ENCODE data around the gene MLLT11.

MLLT11 gene, protein sequence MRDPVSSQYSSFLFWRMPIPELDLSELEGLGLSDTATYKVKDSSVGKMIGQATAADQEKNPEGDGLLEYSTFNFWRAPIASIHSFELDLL

DNA sequence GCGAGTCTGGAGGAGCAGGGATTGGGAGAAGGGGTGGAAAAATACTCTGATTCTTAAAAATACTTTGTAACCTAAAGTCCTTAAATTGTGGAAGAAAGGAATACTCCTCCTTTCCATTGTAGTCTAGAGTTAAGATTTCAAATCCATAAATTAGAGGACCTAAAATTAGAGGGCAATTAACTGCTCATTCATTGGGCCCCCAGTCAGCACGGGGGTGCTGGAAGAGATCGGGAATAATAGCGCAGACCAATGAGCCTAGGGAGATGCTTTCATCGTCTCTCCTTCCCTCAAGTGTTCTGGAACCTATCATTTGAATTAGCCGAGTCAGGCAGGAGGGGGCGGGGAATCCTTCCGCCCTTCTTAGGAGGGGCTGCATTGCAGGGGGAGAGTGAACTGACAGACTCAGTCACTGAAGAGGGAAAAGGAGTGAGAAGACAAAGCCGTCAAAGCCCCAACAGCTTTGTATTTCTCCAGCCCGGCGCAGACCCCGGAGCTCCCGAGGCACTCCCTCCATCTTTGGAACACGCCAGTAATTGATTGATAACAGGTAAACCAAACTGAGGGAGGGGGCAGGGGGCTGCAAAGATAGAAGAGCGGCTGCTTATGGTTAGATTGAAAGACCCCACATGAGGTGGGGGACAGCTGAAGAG is at the start of gene MLLT11:
TSS of gene MLLT11 (plus strand) at position 391 of the 650 bp plus-strand sequence. CDS start 6,828 bp downstream, outside the sequence.
- peak; percentile 15 for DNase-seq

DNA sequence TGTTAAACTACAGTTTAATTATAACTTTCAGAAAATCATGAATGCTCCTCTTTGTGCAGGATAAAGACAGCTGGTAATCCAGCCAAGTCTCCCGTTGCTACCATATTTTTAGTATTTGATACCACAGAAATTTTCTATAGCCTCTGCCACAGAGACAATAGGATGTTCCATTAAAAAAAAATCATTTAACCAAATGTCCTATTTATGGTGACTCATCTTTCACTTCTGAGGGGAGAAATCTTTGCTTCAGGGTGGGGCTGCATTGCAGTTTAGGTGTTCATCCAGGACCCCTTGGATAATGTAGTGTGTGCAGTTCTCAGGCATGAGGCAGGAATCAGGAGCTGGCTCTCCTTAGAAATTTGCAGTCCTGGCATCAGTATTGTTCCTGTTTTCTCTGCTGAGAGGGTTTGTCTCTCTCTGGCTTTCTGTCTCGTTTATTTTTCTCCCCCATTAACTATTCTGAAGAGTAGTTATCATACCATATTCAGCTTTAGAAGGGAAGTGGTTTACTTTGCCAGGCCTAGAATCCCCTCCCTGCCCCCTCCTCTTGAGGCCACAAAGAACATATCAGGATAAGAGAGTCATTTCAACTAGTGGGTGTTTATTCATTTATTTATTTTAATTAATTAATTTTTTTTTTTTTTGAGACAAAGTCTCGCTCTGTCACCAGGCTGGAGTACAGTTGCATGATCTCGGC is 48.9 kb upstream of the MLLT11 start:
- DNase-seq, result no peak

DNA sequence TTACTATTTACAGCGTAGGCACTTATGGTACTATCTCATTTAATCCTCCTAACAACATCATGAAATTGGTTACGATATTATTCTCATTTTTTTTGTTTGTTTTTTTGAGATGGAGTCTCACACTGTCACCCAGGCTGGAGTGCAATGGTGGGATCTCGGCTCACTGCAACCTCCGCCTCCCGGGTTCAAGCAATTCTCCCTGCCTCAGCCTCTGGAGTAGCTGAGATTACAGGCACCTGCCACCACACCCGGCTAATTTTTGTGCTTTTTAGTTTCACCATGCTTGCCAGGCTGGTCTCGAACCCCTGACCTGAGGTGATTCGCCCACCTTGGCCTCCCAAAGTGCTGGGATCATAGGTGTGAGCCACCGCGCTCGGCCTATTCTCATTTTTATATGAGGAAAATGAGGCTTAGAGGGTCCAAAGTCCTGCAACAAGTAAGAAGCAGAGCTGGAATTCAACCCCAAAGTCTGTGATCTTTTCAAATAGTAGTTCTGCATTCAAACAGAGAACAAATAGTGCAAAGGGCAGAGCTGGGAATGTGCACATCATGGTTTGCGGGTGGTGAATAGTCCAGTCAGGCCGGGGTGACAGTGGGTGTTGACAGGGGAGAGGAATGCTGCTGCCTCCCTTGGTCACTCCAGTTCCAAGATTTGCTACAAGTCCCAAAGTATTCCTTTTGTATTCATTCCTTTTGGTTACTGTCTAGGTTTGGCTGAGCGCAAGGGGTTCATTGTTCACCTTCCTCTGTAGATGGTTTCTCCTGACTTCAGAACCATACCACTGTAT is 47.3 kb upstream of the MLLT11 start:
- DNase-seq, result no peak

DNA sequence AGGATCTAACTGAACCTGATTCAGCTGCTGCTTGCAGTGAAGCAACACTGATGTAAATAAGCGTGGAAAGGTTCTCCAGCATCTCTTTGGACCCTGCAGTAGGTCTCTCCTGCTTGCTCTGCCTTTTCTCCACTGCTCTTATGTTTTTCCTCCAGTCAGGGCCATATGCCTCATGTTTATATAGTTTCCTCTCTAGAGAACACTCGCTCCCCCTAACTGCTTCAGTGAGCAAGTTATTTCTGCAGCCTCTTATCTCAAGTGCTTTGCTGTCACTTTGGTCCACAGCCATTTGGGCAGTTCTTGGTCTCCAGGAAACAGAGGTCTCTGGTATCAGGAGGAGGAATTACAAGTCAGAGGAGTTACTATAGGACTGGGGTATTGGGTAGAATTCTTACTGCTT is 46.7 kb upstream of the MLLT11 start:
- DNase-seq, result no peak

DNA sequence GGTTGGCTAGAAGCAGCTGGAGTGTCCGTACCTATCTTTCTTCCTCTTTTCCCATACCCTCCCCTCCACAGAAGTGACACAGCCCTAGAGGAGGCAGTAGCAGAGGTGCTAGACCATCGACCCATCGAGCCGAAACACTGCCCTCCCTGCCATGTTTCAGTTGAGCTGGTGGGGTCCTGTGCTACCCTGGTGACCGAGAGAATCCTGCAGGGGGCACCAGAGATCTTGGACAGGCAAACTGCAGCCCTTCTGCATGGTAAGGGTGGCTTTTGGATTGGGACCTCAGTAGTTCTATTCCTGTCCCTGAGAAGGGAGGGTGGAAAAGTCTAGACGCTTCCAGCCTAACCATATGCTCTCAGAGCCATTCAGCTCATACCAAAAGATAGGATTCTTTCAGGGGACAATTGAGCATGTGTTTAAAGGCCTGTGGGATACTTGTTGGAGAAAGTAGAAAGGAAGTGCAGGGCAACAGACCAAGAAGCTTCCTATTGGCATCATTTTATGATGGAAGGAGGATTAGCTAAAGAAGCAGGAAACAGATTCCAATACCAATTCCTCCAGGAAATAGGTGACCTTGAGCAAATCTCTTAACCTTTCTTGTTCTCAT is 35.6 kb upstream of the MLLT11 start:
- DNase-seq, result peak; percentile 87

DNA sequence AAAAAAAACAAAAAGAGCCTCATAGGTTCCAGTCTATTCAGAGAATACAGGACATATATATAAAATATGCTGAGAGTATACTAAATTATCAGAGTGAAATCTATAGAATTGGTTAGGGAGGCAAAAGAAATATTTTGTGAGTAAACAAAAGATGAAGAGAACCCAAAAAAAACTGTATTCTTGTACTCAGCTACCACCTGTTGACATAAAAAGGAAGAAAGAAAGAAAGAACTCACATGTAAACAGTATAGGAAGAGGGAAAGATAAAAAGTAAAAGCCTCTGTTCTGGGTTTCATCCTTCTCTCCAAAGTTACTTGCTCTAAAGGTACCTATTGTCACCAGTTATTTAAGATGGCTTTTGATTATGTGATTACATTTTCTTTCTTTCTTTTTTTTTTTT is 33.7 kb upstream of the MLLT11 start:
- DNase-seq, result no peak

DNA sequence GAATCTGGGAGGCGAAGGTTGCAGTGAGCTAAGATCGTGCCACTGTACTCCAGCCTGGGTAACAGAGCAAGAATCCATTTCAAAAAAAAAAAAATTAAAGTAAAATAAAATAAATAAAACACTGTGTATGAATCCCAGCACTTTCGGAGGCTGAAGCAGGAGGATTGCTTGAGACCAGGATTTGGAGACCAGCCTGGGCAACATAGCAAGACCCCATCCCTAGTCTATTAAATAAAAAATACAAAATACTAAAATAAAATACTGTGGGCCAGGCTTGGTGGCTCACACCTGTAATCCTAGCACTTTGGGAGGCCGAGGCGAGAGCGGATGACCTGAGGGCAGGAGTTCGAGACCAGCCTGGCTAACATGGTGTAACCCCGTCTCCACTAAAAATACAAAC is 28.0 kb upstream of the MLLT11 start:
- DNase-seq, result no peak

DNA sequence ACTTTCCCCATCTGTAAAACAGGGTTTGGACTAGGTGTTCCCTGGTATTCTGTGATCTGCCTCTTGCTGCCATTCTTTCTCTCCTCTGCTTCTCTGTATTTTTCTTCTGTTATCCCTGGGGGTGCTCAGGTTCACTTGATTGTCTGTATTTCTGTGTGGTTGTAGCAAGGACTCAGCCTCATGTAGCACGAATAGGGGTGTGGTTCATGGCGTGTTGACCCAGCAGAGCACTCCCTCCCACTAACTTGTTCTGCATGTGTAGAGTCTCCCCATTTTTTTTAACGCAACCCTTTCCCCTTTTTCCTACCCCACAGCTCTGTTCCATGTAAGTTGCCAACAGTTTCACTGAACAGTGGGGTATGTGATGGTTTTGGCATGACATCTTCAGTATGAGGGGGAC is 25.0 kb upstream of the MLLT11 start:
- no peak for DNase-seq

DNA sequence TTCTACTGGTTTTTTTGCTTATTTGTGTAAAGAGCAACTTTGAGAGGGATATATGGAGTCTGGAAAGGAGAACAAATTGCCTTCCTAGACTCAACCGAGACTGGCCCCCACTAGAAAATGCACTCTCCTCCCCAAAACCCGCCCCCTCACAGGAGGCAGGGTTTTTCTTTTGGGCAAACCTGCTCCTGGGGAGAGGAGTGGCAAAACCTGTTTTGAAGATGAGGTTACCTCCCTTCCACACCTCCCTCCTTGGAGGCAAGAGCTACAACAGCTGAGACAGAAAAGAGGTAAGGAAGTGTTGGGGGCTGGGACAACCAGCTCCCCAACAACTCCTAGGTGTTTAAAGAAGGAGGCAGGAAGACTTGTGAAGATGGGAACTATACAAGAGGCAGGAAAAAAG is 23.8 kb upstream of the MLLT11 start, which contains the start of gene BNIPL:
TSS of gene BNIPL (plus strand) at position 231 of the 400 bp plus-strand sequence. CDS start at position 371, 140 bp downstream.
- no peak for DNase-seq

DNA sequence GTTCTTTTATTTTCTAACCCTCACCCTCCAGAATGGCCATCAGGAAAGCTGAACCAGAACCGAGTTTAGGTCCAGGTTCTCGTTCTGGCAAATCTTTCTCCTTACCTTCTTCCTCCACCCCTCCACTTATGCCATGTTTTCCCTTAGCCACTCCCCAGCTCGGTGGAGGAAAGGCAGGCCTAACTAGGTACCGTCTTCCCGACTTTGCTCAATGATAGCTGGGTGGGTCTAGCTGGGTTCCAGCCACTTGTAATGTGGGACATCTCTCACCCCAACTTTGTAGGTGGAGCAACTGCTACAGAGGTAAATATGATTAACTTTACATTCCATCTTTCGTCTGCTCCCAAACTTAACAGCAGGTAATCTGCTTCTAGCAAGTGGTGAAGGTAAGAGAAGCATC is 23.2 kb upstream of the MLLT11 start:
- DNase-seq, result no peak

DNA sequence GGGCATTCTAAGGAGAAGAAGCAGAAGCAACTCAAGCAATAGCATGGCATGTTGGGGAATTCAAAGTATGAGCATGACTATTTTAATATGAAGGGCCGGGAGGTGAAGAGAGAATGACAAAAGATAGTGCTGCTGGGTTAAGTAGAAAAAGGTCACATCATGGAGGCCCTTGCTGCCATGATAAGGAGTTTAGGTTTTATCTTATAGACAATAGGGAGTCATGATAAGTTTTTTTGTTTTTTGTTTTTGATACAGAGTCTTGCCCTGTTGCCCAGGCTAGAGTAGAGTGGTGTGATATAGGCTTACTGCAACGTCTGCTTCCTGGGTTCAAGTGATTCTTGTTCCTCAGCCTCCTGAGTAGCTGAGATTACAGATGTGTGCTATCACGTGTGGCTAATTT is 20.7 kb upstream of the MLLT11 start:
- no peak for DNase-seq

DNA sequence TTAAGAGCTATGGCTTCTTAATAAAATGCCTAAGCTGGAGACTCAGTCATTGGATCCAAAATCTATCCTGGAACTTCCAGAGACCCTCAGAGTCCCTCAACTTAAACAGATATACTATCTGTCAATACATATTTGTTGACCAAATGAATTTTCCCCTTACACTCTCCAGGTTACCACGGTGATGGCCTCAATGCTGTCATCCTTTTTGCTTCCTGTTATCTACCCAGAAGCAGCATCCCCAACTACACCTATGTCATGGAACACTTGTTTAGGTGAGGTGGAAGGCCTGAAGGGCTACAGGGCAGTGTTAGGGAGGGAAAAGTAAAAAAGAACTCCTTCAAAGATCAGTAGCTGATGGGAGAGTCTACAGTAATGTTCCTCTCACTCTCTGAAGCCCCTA is 17.0 kb upstream of the MLLT11 start:
- DNase-seq, result no peak

DNA sequence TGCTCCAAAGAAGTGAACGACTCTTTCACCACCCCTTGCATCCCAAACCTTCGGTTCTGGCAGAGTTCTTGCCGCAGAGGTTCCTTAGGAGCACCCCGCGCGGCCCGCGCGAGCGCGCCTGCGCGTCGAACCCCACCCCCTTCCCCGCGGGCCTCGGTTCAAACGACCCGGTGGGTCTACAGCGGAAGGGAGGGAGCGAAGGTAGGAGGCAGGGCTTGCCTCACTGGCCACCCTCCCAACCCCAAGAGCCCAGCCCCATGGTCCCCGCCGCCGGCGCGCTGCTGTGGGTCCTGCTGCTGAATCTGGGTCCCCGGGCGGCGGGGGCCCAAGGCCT is 12.6 kb upstream of the MLLT11 start, which contains the start of gene C1orf56:
TSS of gene C1orf56 (plus strand) at position 161 of the 334 bp plus-strand sequence. CDS start at position 258, 97 bp downstream.
- peak; percentile 37 for DNase-seq

DNA sequence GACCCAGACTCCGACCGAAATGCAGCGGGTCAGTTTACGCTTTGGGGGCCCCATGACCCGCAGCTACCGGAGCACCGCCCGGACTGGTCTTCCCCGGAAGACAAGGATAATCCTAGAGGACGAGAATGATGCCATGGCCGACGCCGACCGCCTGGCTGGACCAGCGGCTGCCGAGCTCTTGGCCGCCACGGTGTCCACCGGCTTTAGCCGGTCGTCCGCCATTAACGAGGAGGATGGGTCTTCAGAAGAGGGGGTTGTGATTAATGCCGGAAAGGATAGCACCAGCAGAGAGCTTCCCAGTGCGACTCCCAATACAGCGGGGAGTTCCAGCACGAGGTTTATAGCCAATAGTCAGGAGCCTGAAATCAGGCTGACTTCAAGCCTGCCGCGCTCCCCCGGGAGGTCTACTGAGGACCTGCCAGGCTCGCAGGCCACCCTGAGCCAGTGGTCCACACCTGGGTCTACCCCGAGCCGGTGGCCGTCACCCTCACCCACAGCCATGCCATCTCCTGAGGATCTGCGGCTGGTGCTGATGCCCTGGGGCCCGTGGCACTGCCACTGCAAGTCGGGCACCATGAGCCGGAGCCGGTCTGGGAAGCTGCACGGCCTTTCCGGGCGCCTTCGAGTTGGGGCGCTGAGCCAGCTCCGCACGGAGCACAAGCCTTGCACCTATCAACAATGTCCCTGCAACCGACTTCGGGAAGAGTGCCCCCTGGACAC is 12.1 kb upstream of the MLLT11 start:
- DNase-seq, result peak; percentile 49

DNA sequence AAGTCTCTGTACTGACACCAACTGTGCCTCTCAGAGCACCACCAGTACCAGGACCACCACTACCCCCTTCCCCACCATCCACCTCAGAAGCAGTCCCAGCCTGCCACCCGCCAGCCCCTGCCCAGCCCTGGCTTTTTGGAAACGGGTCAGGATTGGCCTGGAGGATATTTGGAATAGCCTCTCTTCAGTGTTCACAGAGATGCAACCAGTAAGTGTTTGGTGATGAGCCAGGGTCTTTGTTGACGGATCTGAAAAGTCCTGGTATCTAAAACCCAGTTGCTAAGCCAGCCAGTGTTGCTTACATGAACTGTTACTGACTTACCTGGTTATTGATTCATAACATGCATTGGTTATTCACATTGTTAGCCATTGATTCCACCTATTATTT is 11.6 kb upstream of the MLLT11 start:
- no peak for DNase-seq

DNA sequence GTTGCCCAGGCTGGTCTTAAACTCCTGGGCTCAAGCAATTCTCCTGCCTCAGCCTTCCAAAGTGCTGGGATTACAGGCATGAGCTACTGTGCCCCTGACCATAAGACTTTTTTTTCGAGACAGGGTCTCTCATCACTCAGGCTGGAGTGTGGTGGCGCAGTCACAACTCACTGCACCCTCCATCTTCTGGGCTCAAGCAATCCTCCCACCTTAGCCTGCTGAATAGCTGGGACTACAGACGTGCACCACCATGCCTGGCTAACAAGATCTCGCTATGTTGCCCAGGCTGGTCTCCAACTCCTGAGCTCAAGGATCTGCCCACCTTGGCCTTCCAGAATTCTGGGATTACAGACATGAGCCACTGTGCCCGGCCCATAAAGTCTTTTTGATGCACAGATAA is 10.7 kb upstream of the MLLT11 start:
- DNase-seq, result no peak

DNA sequence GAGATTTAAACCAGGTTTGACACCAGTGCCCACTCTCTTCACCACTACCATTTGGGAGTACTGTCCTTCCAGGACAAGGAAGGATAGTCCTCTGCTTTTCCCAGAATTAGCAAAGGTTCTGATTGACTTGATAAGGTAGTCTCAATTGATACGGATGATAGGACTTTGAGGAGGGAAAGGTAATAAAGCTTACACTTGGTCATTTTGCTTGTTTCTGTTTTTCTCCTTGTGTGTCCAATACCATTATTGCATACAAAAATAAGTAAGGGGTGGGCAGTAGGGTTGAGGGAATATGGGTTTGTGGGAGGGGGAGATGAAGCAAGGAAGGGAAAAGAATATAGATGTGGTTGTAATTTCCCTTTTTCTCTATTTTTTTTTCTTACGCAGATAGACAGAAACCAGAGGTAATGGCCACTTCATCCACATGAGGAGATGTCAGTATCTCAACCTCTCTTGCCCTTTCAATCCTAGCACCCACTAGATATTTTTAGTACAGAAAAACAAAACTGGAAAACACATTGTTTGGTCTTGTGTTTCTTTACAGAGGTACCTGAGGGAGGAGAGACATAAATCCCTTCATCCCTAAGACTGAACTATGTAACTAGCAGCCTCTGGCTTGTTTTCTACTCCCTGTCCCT is 10.0 kb upstream of the MLLT11 start:
- DNase-seq, result no peak

DNA sequence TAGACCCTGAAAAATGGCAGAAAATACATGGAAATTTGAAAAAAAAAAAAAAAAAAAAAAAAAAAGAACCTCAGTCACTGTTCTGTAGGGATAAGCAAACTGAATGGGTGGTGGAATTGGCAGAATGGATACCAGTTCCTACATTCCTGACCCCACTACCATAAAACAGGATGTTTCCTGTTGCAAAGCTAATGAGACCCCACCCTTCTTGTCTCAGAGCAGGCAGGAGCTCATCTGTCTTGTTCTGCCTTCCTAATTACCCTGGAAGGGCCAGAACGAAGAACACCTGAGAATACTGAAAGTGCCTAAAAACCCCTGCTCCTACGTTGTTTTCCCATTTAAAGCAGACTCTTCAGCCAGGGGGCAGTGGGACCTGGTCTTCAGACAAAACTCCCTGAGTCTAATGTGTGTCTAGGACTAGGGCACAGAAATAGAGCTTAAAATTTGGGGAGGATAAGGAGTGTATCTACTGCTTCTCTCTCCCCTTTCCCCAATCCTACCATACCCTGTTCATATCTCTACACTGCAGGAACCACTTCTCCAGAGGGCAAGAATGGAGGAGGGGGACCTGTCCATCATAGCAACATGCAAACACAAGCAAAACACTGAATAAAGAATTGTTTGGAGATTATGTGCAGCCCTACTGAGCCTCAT is 8.7 kb upstream of the MLLT11 start:
- no peak for DNase-seq

DNA sequence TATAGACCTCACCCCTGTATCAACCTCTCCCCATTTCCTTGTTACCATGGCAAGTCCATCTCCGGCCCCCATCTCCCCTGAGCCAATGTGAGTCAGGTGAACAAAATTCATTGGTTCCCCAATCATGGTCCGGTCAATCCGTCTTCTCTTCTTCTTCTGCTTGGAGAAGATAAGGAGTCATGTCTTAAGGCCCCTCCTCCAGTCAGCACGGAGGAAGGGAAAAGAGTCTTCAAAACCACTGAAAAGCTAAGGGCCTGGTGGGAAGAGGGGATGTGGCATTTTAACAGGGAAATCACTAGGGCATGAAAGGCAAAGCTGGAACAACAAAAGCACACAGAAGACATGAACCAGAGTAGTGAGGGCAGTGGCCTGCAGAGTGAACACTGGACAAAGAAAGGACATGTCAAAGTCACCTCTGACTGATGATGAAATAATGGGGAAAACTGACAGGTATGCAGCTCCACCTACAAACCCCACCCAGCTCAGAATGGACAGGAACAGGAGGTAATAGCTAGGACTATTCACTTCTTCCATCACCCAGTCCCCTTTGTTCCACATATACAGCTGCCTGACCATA is 5.1 kb upstream of the MLLT11 start:
- DNase-seq, result no peak

DNA sequence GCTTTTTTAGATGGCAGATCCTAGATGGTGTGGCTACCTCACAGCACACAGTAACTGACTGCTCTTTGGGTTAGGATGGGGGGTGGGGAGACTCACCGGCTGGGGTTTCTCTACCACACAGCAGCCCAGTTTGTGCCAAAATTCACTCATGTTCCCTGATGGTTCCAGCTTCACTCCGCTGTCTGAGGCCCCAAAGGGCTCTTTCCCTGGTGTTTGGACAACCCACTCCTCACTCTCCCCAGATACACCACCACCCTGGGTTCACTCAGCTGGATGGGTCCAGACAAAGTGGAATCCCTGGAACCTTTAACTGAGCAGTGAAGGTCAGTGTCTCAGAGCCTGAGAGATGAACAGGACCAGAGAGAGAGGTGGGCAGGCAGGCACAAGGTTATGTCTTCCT is 4.6 kb upstream of the MLLT11 start:
- DNase-seq, result no peak

DNA sequence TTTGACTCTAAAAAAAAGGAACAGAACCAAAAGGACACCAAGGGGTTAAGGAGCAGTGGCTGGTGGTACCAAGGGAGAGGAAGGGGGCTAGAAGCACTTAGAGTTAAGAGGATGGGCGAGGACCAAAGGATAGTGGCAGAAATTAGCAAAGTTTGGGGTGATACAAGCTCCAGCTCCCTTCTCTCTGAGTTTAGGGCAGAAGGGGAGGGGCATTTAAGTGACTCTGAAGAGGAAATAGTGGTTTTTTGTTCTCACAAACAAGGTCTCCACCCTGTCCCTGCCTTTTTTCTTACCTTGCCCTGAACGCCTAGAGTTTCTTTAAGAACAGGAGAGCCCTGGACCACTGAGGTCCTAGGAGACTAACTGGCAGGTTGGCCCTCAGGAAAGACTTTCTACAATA is 4.0 kb upstream of the MLLT11 start:
- DNase-seq, result no peak

All from suppressor macrophage treated with lipopolysaccharide for 4 hours (primary cell).